ENCODE data around the gene DRICH1. TPM values are rescaled to one million over a fixed set of nuclear protein-coding genes. Genes with fewer than 3 reads are reported as not detected.

Gene DRICH1
- total and polyA plus RNA-seq, 2 of the 13 experiments (the other 11 are each of a cell fraction or from before 2014, with no cell fraction given), result 0.22 to 0.66 TPM

DNA sequence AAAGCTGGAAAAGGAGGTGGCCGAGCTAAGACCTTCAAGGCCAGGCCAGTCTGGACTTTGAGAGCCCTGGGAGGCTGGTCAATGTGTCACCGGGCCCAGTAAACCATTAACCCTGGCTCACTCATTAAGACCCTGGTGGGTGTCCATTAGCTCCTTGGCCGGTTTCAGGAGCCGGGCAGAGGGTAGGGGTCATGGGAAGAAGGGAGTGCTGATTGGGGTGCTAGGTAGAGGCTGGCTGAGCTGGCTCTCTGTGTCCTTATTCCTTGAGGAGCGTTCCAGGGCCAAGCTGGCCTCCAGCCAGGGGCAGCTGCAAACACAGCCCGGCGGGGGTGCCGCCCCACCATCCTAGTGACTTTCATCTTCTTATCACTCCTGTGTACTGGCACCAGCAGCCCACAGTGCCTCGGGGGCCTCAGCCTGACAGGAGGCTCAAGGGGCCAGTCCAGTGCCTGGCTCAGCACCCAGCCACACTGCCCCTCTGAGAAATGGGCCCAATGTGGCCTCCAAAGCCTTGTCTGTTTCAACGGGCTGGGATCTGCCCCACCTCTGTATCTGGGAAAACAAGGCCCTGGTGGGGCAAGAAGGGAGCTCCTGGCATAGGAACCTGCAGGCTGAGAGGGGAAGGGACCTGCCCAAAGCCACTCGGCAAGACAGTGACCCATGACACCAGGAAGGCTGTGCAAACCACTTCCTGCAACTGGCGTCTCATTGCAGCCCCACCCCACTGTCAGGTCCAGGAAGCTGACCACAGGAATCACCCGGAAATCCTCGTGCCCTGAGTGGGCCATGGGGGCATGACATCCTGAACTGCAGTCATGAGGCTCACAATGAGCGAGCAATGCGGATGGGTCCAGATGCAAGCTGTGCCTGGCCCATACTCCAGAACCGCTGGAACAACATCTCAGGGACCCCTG lies 43.6 kb upstream of the DRICH1 start (continued):
- TF ChIP-seq, protein P1, sequence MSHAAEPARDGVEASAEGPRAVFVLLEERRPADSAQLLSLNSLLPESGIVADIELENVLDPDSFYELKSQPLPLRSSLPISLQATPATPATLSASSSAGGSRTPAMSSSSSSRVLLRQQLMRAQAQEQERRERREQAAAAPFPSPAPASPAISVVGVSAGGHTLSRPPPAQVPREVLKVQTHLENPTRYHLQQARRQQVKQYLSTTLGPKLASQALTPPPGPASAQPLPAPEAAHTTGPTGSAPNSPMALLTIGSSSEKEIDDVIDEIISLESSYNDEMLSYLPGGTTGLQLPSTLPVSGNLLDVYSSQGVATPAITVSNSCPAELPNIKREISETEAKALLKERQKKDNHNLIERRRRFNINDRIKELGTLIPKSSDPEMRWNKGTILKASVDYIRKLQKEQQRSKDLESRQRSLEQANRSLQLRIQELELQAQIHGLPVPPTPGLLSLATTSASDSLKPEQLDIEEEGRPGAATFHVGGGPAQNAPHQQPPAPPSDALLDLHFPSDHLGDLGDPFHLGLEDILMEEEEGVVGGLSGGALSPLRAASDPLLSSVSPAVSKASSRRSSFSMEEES (CRISPR knock-in tag; IDR thresholded peaks at IDR 0.05), result no peak
- peak; percentile 47; the same call in 1 of the 2 replicates for TF ChIP-seq NR2F6 (IDR thresholded peaks at IDR 0.05)
- TF ChIP-seq NR2F6 (CRISPR knock-in tag; IDR thresholded peaks at IDR 0.05), result peak; percentile 34; the same call in 1 of the 2 replicates
- no peak for TF ChIP-seq ZSCAN9 (CRISPR knock-in tag; IDR thresholded peaks at IDR 0.05; ENCODE audit: borderline replicate concordance)
- peak; percentile 54; the same call in 1 of the 2 replicates for TF ChIP-seq RXRA (CRISPR knock-in tag; IDR thresholded peaks at IDR 0.05)
- TF ChIP-seq ZNF678 (CRISPR knock-in tag; IDR thresholded peaks at IDR 0.05), result no peak
- peak in 1 of 2 experiments; percentile 59; a peak in 2 of 4 replicates for TF ChIP-seq POLR2A (IDR thresholded peaks at IDR 0.05; ENCODE audit: insufficient read depth in 1 of 2, low read depth in 2 of 2, low read length in 2 of 2)
- TF ChIP-seq BRCA1 (CRISPR knock-in tag; IDR thresholded peaks at IDR 0.05), result 0 out of 2 replicates have a peak, but pooled peaks have one; percentile 32
- 0 out of 4 replicates have a peak, but pooled peaks of 1 of the 2 experiments have one; percentile 0 for TF ChIP-seq KLF16 (CRISPR knock-in tag; IDR thresholded peaks at IDR 0.05)
- TF ChIP-seq, protein P2, sequence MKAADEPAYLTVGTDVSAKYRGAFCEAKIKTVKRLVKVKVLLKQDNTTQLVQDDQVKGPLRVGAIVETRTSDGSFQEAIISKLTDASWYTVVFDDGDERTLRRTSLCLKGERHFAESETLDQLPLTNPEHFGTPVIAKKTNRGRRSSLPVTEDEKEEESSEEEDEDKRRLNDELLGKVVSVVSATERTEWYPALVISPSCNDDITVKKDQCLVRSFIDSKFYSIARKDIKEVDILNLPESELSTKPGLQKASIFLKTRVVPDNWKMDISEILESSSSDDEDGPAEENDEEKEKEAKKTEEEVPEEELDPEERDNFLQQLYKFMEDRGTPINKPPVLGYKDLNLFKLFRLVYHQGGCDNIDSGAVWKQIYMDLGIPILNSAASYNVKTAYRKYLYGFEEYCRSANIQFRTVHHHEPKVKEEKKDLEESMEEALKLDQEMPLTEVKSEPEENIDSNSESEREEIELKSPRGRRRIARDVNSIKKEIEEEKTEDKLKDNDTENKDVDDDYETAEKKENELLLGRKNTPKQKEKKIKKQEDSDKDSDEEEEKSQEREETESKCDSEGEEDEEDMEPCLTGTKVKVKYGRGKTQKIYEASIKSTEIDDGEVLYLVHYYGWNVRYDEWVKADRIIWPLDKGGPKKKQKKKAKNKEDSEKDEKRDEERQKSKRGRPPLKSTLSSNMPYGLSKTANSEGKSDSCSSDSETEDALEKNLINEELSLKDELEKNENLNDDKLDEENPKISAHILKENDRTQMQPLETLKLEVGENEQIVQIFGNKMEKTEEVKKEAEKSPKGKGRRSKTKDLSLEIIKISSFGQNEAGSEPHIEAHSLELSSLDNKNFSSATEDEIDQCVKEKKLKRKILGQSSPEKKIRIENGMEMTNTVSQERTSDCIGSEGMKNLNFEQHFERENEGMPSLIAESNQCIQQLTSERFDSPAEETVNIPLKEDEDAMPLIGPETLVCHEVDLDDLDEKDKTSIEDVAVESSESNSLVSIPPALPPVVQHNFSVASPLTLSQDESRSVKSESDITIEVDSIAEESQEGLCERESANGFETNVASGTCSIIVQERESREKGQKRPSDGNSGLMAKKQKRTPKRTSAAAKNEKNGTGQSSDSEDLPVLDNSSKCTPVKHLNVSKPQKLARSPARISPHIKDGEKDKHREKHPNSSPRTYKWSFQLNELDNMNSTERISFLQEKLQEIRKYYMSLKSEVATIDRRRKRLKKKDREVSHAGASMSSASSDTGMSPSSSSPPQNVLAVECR (CRISPR knock-in tag; IDR thresholded peaks at IDR 0.05; ENCODE audit: borderline replicate concordance), result no peak
- TF ChIP-seq HNF4A (CRISPR knock-in tag; IDR thresholded peaks at IDR 0.05), result peak; percentile 31
- no peak for TF ChIP-seq ZNF557 (CRISPR knock-in tag; IDR thresholded peaks at IDR 0.05)
- TF ChIP-seq TAF1 (CRISPR knock-in tag; IDR thresholded peaks at IDR 0.05), result no peak
- TF ChIP-seq ATF7-NPFF (CRISPR knock-in tag; IDR thresholded peaks at IDR 0.05; ENCODE audit: low read depth), result no peak
- TF ChIP-seq YY1 (IDR thresholded peaks at IDR 0.05; ENCODE audit: insufficient read depth, insufficient replicate concordance, low read depth, low read length), result peak; percentile 38
- 0 out of 2 replicates have a peak, but pooled peaks have one; percentile 60 for TF ChIP-seq MXD4 (CRISPR knock-in tag; IDR thresholded peaks at IDR 0.05)
- TF ChIP-seq, protein P3, sequence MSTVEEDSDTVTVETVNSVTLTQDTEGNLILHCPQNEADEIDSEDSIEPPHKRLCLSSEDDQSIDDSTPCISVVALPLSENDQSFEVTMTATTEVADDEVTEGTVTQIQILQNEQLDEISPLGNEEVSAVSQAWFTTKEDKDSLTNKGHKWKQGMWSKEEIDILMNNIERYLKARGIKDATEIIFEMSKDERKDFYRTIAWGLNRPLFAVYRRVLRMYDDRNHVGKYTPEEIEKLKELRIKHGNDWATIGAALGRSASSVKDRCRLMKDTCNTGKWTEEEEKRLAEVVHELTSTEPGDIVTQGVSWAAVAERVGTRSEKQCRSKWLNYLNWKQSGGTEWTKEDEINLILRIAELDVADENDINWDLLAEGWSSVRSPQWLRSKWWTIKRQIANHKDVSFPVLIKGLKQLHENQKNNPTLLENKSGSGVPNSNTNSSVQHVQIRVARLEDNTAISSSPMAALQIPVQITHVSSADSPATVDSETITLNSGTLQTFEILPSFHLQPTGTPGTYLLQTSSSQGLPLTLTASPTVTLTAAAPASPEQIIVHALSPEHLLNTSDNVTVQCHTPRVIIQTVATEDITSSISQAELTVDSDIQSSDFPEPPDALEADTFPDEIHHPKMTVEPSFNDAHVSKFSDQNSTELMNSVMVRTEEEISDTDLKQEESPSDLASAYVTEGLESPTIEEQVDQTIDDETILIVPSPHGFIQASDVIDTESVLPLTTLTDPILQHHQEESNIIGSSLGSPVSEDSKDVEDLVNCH (CRISPR knock-in tag; IDR thresholded peaks at IDR 0.05), result no peak
- TF ChIP-seq, protein P4, sequence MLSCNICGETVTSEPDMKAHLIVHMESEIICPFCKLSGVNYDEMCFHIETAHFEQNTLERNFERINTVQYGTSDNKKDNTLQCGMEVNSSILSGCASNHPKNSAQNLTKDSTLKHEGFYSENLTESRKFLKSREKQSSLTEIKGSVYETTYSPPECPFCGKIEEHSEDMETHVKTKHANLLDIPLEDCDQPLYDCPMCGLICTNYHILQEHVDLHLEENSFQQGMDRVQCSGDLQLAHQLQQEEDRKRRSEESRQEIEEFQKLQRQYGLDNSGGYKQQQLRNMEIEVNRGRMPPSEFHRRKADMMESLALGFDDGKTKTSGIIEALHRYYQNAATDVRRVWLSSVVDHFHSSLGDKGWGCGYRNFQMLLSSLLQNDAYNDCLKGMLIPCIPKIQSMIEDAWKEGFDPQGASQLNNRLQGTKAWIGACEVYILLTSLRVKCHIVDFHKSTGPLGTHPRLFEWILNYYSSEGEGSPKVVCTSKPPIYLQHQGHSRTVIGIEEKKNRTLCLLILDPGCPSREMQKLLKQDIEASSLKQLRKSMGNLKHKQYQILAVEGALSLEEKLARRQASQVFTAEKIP (CRISPR knock-in tag; IDR thresholded peaks at IDR 0.05; ENCODE audit: borderline replicate concordance), result no peak
- no peak; the same call in 1 of the 2 replicates for TF ChIP-seq ZNF776 (CRISPR knock-in tag; IDR thresholded peaks at IDR 0.05)
